Omental fat pad (tissue), 4 donors: Measurements from ENCODE around the gene NLGN1. TPM values are rescaled to one million over a fixed set of nuclear protein-coding genes. Genes with fewer than 3 reads are reported as not detected.
"Not testable (repeated sequence)": the region's sequence is repeated elsewhere in the genome, so short reads cannot be mapped to it uniquely, and the experiment has no call there.

Experiments
- ATAC-seq: fragments of 150-250 bp; one replicate; pipeline ENCODE4 v1.9.1; 2016; ENCODE audit warnings: mild to moderate bottlenecking, moderate library complexity; ENCODE audit not compliant: low FRiP score
- DNase-seq: peaks from one replicate; pipeline ENCODE4 v3.0.0-alpha.2; 2019; ENCODE audit warnings: low spot score
- CTCF ChIP-seq, 3 donors: fragments of 450-650 bp; IDR thresholded peaks; one replicate each; pipeline ENCODE4 v1.5.1; 2016 to 2017; ENCODE audit warnings: antibody characterized with exemption in 3 of 3, mild to moderate bottlenecking in 3 of 3, moderate library complexity in 2 of 3
- total RNA-seq, 4 donors: library from RNA; depleted of rRNA; stranded (reverse); fragments of >200 nt; gene quantifications; one replicate each; pipeline ENCODE4 v1.1.0, GENCODE V29; 2016

NLGN1 gene
- total RNA-seq, 4 donors from 2014 or later: 5.3 to 17.4 (median 12.5) TPM

DNA sequence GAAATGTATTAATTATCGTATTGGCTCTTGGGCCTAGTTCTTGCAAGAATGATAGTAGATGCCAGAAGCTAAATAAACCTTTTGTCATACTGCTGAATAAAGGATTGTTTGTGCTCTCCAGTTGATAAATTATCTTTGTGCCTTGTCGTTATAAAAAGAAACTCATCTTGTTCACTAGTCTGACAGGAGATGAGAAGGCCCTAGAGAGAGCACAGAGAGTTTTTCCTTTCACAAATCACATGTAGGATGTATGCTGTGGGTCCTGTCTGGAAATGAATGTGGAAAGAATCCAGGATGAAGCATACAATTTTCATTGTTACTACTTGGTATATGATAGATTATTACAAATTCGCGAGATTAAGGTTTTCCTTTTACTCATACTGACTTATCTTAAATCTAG is 113.0 kb downstream of the NLGN1 start:
- ATAC-seq (no peak), DNase-seq (no peak)
- TF ChIP-seq CTCF (IDR thresholded peaks at IDR 0.05): no peak

- TF ChIP-seq CTCF (IDR thresholded peaks at IDR 0.05): no peak
- ATAC-seq (no peak), DNase-seq (no peak)
Observed at GRCh38 chr3:173513123-173513522, 115.6 kb downstream of the NLGN1 start.

DNA sequence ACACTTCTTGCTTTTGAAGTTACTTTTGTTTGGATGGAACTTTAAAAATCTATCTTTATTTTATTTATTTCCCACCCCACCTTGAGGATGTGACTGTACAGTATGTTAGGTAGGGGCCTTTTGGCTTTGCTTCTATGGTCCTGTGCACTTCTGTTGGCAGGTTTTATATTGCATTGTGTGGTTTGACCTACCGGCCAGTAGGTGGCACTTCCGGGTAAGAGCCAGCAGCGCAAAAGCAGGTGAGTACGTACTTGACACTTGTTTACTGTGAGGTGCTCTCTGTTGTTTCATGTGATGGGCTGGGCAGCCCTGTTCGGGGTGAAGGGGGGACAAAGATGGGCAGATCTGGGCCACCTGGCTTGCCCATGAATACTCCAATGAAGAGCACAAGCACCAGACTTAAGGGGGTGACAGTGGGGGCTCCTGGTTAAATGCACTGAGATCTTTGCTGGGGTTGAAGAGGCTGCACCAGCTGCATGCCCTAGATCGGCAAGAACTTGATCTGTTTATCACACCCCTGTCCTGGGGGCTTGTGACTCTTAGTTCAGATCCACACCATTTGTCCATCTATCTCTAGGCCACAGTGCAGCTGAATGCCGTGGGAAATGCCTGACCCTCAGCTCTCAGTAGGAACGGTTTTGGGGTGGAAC is 131.6 kb downstream of the NLGN1 start:
- DNase-seq (no peak), ATAC-seq (no peak)
- no peak for TF ChIP-seq CTCF (IDR thresholded peaks at IDR 0.05)

- no peak for ATAC-seq
- no peak for DNase-seq
- no peak for TF ChIP-seq CTCF (IDR thresholded peaks at IDR 0.05)
Observed at GRCh38 chr3:173531602-173532001, 134.1 kb downstream of the NLGN1 start.

- no peak for DNase-seq
- ATAC-seq: no peak
- no peak for TF ChIP-seq CTCF (IDR thresholded peaks at IDR 0.05)
Observed at GRCh38 chr3:173538410-173538809, 140.9 kb downstream of the NLGN1 start.

DNA sequence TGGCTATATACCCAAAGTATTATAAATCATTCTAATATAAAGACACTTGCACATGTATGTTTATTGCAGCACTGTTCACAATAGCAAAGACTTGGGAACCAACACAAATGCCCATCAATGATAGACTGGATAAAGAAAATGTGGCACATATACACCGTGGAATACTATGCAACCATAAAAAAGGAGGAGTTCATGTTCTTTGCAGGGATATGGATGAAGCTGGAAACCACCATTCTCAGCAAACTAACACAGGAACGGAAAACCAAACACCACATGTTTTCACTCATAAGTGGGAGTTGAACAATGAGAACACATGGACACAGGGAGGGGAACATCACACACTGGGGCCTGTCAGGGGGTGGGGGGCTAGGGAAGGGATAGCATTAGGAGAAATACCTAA is 148.0 kb downstream of the NLGN1 start:
- DNase-seq, ATAC-seq: not testable (repeated sequence)

GRCh38 chr3:173547070-173547469 is 149.5 kb downstream of the NLGN1 start:
- no peak for DNase-seq
- no peak for ATAC-seq
- no peak for TF ChIP-seq CTCF (IDR thresholded peaks at IDR 0.05)
